H9 (cell line): ENCODE data around the gene B4GALT6. TPM values are rescaled to one million over a fixed set of nuclear protein-coding genes. Genes with fewer than 3 reads are reported as not detected.

ENCODE experiments used
- DNase-seq: peaks from one replicate; pipeline ENCODE4 v3.0.0-alpha.2; 2017
- H2AFZ ChIP-seq: one replicate; pipeline ENCODE4 v1.6.1; 2013; ENCODE audit warnings: mild to moderate bottlenecking, low read length, control low read depth, moderate library complexity
- H2AK5ac ChIP-seq: 2 replicates; pipeline ENCODE4 v1.6.1; 2013; ENCODE audit warnings: low read length, control low read depth, mixed read lengths; ENCODE audit not compliant: insufficient read length
- H2BK120ac ChIP-seq: one replicate; pipeline ENCODE4 v1.6.1; 2013; ENCODE audit warnings: low read depth, mild to moderate bottlenecking, low read length, control low read depth, inconsistent platforms; ENCODE audit not compliant: poor library complexity, severe bottlenecking
- H2BK12ac ChIP-seq: 2 replicates; pipeline ENCODE4 v1.6.1; 2013; ENCODE audit warnings: low read length, control low read depth, mixed read lengths, low read depth; ENCODE audit not compliant: insufficient read length
- H2BK15ac ChIP-seq: 2 replicates; pipeline ENCODE4 v1.6.1; 2013; ENCODE audit warnings: low read depth, low read length, control low read depth
- H2BK20ac ChIP-seq: one replicate; pipeline ENCODE4 v1.6.1; 2013; ENCODE audit warnings: low read depth, mild to moderate bottlenecking, low read length, control low read depth, inconsistent platforms; ENCODE audit not compliant: poor library complexity, severe bottlenecking
- H2BK5ac ChIP-seq: 2 replicates; pipeline ENCODE4 v1.6.1; 2013; ENCODE audit warnings: low read length, control low read depth, mixed read lengths; ENCODE audit not compliant: insufficient read length
- H3K14ac ChIP-seq: 2 replicates; pipeline ENCODE4 v1.6.1; 2013; ENCODE audit warnings: low read length, control low read depth; ENCODE audit not compliant: insufficient read depth
- H3K18ac ChIP-seq: 2 replicates; pipeline ENCODE4 v1.6.1; 2013; ENCODE audit warnings: low read depth, mild to moderate bottlenecking, mixed read lengths, low read length, control low read depth; ENCODE audit not compliant: insufficient read length
- H3K23ac ChIP-seq: 2 replicates; pipeline ENCODE4 v1.6.1; 2013; ENCODE audit warnings: low read length, control low read depth, mixed read lengths, low read depth; ENCODE audit not compliant: insufficient read length
- H3K23me2 ChIP-seq: 2 replicates; pipeline ENCODE4 v1.6.1; 2013; ENCODE audit warnings: low read depth, mild to moderate bottlenecking, mixed read lengths, low read length, control low read depth; ENCODE audit not compliant: insufficient read length, poor library complexity, severe bottlenecking
- H3K27ac ChIP-seq: 2 replicates; pipeline ENCODE4 v1.5.1; 2013; ENCODE audit warnings: low read length, control low read depth, mixed read lengths, low read depth; ENCODE audit not compliant: insufficient read length
- H3K27me3 ChIP-seq: 2 replicates; pipeline ENCODE4 v1.6.1; 2013; ENCODE audit warnings: low read length, control low read depth, inconsistent platforms; ENCODE audit not compliant: insufficient read depth
- H3K4ac ChIP-seq: 2 replicates; pipeline ENCODE4 v1.6.1; 2013; ENCODE audit warnings: low read depth, mild to moderate bottlenecking, control low read depth, inconsistent platforms, low read length, moderate library complexity
- H3K4me1 ChIP-seq: 2 replicates; pipeline ENCODE4 v1.6.1; 2013; ENCODE audit warnings: low read length, control low read depth, inconsistent platforms; ENCODE audit not compliant: insufficient read depth
- H3K4me2 ChIP-seq: 2 replicates; pipeline ENCODE4 v1.6.1; 2013; ENCODE audit warnings: low read length, control low read depth, mixed read lengths; ENCODE audit not compliant: insufficient read length, insufficient read depth
- H3K56ac ChIP-seq: 2 replicates; pipeline ENCODE4 v1.6.1; 2013; ENCODE audit warnings: low read depth, mild to moderate bottlenecking, mixed read lengths, low read length, control low read depth; ENCODE audit not compliant: insufficient read length
- H3K79me1 ChIP-seq: 2 replicates; pipeline ENCODE4 v1.6.1; 2013; ENCODE audit warnings: low read depth, mild to moderate bottlenecking, moderate library complexity, low read length, control low read depth, inconsistent platforms; ENCODE audit not compliant: insufficient read depth, poor library complexity, severe bottlenecking
- H3K79me2 ChIP-seq: 2 replicates; pipeline ENCODE4 v1.6.1; 2013; ENCODE audit warnings: low read length, control low read depth, inconsistent platforms; ENCODE audit not compliant: insufficient read depth
- H3K9ac ChIP-seq: 2 replicates; pipeline ENCODE4 v1.6.1; 2013; ENCODE audit warnings: low read length, control low read depth, mixed read lengths; ENCODE audit not compliant: insufficient read length; ENCODE audit errors: extremely low read depth
- H3K9me3 ChIP-seq: one replicate; pipeline ENCODE4 v1.6.1; 2013; ENCODE audit warnings: low read depth, low read length, inconsistent platforms; ENCODE audit not compliant: control insufficient read depth
- H3T11ph ChIP-seq: one replicate; pipeline ENCODE4 v1.6.1; 2013; ENCODE audit warnings: mild to moderate bottlenecking, low read length, control low read depth, inconsistent platforms
- H4K20me1 ChIP-seq: one replicate; pipeline ENCODE4 v1.6.1; 2013; ENCODE audit not compliant: control insufficient read depth, insufficient read length, insufficient read depth
- H4K5ac ChIP-seq: 2 replicates; pipeline ENCODE4 v1.6.1; 2013; ENCODE audit warnings: low read depth, mild to moderate bottlenecking, mixed read lengths, low read length, control low read depth; ENCODE audit not compliant: insufficient read length
- H4K8ac ChIP-seq: replicated peaks from 2 replicates; pipeline ENCODE4 v1.6.1; 2013; ENCODE audit warnings: low read length, control low read depth, mixed read lengths, low read depth; ENCODE audit not compliant: insufficient read length
- H4K91ac ChIP-seq: 2 replicates; pipeline ENCODE4 v1.6.1; 2013; ENCODE audit warnings: low read depth, mild to moderate bottlenecking, moderate library complexity, mixed read lengths, low read length, control low read depth; ENCODE audit not compliant: insufficient read length
- H3K27ac Mint-ChIP-seq, 3 experiments: 2 replicates in 2 of 3; 3 replicates in 1 of 3; pipeline ENCODE4 v1.8.0; 2020 to 2021; ENCODE audit warnings: mixed read lengths in 3 of 3, mild to moderate bottlenecking in 1 of 3, moderate library complexity in 1 of 3
- H3K27me3 Mint-ChIP-seq: 2 replicates; pipeline ENCODE4 v1.8.0; 2021; ENCODE audit warnings: low read depth, mild to moderate bottlenecking, moderate library complexity, mixed read lengths
- H3K36me3 Mint-ChIP-seq, 3 experiments: 2 replicates in 2 of 3; 3 replicates in 1 of 3; pipeline ENCODE4 v1.8.0; 2020 to 2021; ENCODE audit warnings: low read depth in 3 of 3, mixed read lengths in 3 of 3; ENCODE audit not compliant: insufficient read depth in 1 of 3
- H3K4me1 Mint-ChIP-seq, 2 experiments: 2 replicates each; pipeline ENCODE4 v1.8.0; 2020; ENCODE audit warnings: mixed read lengths in 2 of 2
- H3K4me3 Mint-ChIP-seq, 2 experiments: 2 replicates in 1 of 2; 3 replicates in 1 of 2; pipeline ENCODE4 v1.8.0; 2020 to 2021; ENCODE audit warnings: mild to moderate bottlenecking in 2 of 2, mixed read lengths in 2 of 2, moderate library complexity in 1 of 2
- H3K9me3 Mint-ChIP-seq, 2 experiments: 2 replicates in 1 of 2; 3 replicates in 1 of 2; pipeline ENCODE4 v1.8.0; 2020; ENCODE audit warnings: mild to moderate bottlenecking in 2 of 2, mixed read lengths in 2 of 2, moderate library complexity in 1 of 2
- CTCF ChIP-seq: fragments of 200-600 bp; sonication (generic); conservative IDR thresholded peaks from 3 replicates; pipeline ENCODE4 v1.8.0; 2021; ENCODE audit warnings: antibody characterized with exemption, mild to moderate bottlenecking
- WGBS: extraction: QIAGEN DNeasy Blood & Tissue Kit; methylation state at CpG from one replicate; pipeline ENCODE4 v1.1.7; 2013; ENCODE audit warnings: missing lambda C conversion rate, low lambda C conversion rate, mixed read lengths; ENCODE audit not compliant: insufficient read length; ENCODE audit errors: extremely low coverage; 5-methylcytosine and 5-hydroxymethylcytosine counted together
- total RNA-seq: library from RNA; stranded (reverse); gene quantifications from 2 replicates; pipeline ENCODE4 v1.2.1, GENCODE V29; 2021

B4GALT6 gene
- total RNA-seq, 1 experiment from 2014 or later = 34.1 TPM

GRCh38 chr18:31649978-31650719 lies 34.2 kb downstream of the B4GALT6 start:
- no peak overlapping the region for H4K5ac ChIP-seq
- no peaks in the 10 kb centered on the region for H3K27me3 ChIP-seq
- H3K27ac ChIP-seq = no peak overlapping the region
- Mint-ChIP-seq H3K9me3 (no peaks in the 10 kb centered on the region; a peak in 1 of 5 replicates), H3K27ac (no peak overlapping the region), H3K4me3 (no peak overlapping the region), H3K27me3 (no peaks in the 10 kb centered on the region), H3K4me1 (peaks cover 46 to 57% of the 10 kb centered on the region in 2 experiments), H3K36me3 (peaks cover 16 to 20% (median 17%) of the 10 kb centered on the region in 3 experiments)
- no peak overlapping the region for H2BK20ac ChIP-seq
- DNase-seq = no peak
- no peak overlapping the region for H2AFZ ChIP-seq
- H4K20me1 ChIP-seq = no peaks in the 10 kb centered on the region
- H2BK15ac ChIP-seq = no peak overlapping the region
- no peak overlapping the region for H3K23ac ChIP-seq
- no peak overlapping the region for H2BK12ac ChIP-seq
- H3K23me2 ChIP-seq = no peaks in the 10 kb centered on the region
- H3K4ac ChIP-seq = no peak overlapping the region
- H3K14ac ChIP-seq = no peak overlapping the region
- no peak for TF ChIP-seq CTCF
- H4K91ac ChIP-seq = no peak overlapping the region
- H3K4me2 ChIP-seq = no peak overlapping the region
- H3K9ac ChIP-seq = no peak overlapping the region
- H4K8ac ChIP-seq = no peak overlapping the region
- H2BK5ac ChIP-seq = no peak overlapping the region
- no peak overlapping the region for H3K56ac ChIP-seq
- peaks cover 13% of the 10 kb centered on the region for H3K4me1 ChIP-seq
- no peak overlapping the region for H3T11ph ChIP-seq
- H2AK5ac ChIP-seq = no peak overlapping the region
- peaks cover 5% of the 10 kb centered on the region for H3K79me1 ChIP-seq
- no peaks in the 10 kb centered on the region for H3K9me3 ChIP-seq
- H3K79me2 ChIP-seq = 0 out of 2 replicates have a peak, but pooled peaks cover 2% of the 10 kb centered on the region
- H2BK120ac ChIP-seq = no peak overlapping the region
- no CpG with 5 or more reads among the region's 4 CpGs for WGBS
- H3K18ac ChIP-seq = no peak overlapping the region
